ENCODE measurements around the gene GAS7.

Gene GAS7

GRCh38 chr17:10048629-10049350 is 149.6 kb downstream of the GAS7 start:
- DNase-seq (ENCODE audit: low read depth in 3 of 3), result no peak

GRCh38 chr17:10046786-10047785 is 151.3 kb downstream of the GAS7 start:
- no peak for DNase-seq (ENCODE audit: low read depth in 3 of 3)

- no peak for DNase-seq (ENCODE audit: low read depth in 3 of 3)
Observed at GRCh38 chr17:10045871-10046658, 152.3 kb downstream of the GAS7 start.

GRCh38 chr17:10042589-10043244 is 155.7 kb downstream of the GAS7 start:
- DNase-seq (ENCODE audit: low read depth in 3 of 3), result no peak

GRCh38 chr17:10041916-10042588 is 156.4 kb downstream of the GAS7 start:
- DNase-seq (ENCODE audit: low read depth in 3 of 3), result no peak

GRCh38 chr17:10041287-10041612 is 157.2 kb downstream of the GAS7 start:
- DNase-seq (ENCODE audit: low read depth in 3 of 3), result no peak

GRCh38 chr17:10036511-10037061 is 161.8 kb downstream of the GAS7 start:
- DNase-seq (ENCODE audit: low read depth in 3 of 3), result no peak

GRCh38 chr17:10035885-10036284 is 162.5 kb downstream of the GAS7 start:
- DNase-seq (ENCODE audit: low read depth in 3 of 3), result no peak

GRCh38 chr17:10034719-10035475 is 163.5 kb downstream of the GAS7 start:
- no peak for DNase-seq (ENCODE audit: low read depth in 3 of 3)

GRCh38 chr17:10033959-10034358 is 164.4 kb downstream of the GAS7 start:
- no peak for DNase-seq (ENCODE audit: low read depth in 3 of 3)

GRCh38 chr17:10033449-10033848 is 165.0 kb downstream of the GAS7 start:
- DNase-seq (ENCODE audit: low read depth in 3 of 3), result no peak

GRCh38 chr17:10032118-10032852 is 166.1 kb downstream of the GAS7 start:
- DNase-seq (ENCODE audit: low read depth in 3 of 3), result no peak

- no peak for DNase-seq (ENCODE audit: low read depth in 3 of 3)
Observed at GRCh38 chr17:10031606-10032005, 166.8 kb downstream of the GAS7 start.

GRCh38 chr17:10031127-10031526 is 167.3 kb downstream of the GAS7 start:
- DNase-seq (ENCODE audit: low read depth in 3 of 3), result no peak

- no peak for DNase-seq (ENCODE audit: low read depth in 3 of 3)
Observed at GRCh38 chr17:10029129-10029528, 169.3 kb downstream of the GAS7 start.

- no peak for DNase-seq (ENCODE audit: low read depth in 3 of 3)
Observed at GRCh38 chr17:10025976-10026901, 172.2 kb downstream of the GAS7 start.

- no peak for DNase-seq (ENCODE audit: low read depth in 3 of 3)
Observed at GRCh38 chr17:10025224-10025623, 173.2 kb downstream of the GAS7 start.

GRCh38 chr17:10022416-10022815 is 176.0 kb downstream of the GAS7 start:
- DNase-seq (ENCODE audit: low read depth in 3 of 3), result no peak

Data from stimulated activated CD4-positive, alpha-beta T cell treated with anti-CD3 and anti-CD28 coated beads, TNF-alpha, amount 100 ng/mL, for 4 hours (primary cell).